HEK293 (cell line): ENCODE measurements around the gene GAS2L2.

Source experiments
- CTCF ChIA-PET: fragments of 350-600 bp; formaldehyde crosslinking; extraction: SDS; loops from one replicate; lab custom pipeline; 2021; ENCODE audit warnings: antibody characterized with exemption; lab: Yijun Ruan, JAX
- POLR2A ChIA-PET: fragments of 300-600 bp; formaldehyde crosslinking; extraction: SDS; loops from one replicate; lab custom pipeline; 2020; ENCODE audit warnings: antibody characterized with exemption, inconsistent platforms; lab: Yijun Ruan, JAX
- H3K27ac ChIP-seq: fragments of 200-500 bp; sonication (Bioruptor generic); 2 replicates; pipeline ENCODE4 v1.5.1; 2014; ENCODE audit warnings: low read depth, low read length, control low read depth, inconsistent platforms; ENCODE audit errors: extremely low read depth
- H3K36me3 ChIP-seq, 2 experiments: fragments of 200-500 bp in 1 of 2; sonication (Bioruptor generic) in 1 of 2; 1 replicate in 1 of 2; 2 replicates in 1 of 2; pipeline ENCODE4 v1.5.1; 2014 to 2017; ENCODE audit warnings: inconsistent platforms in 2 of 2, low read length in 2 of 2; ENCODE audit not compliant: control insufficient read depth in 2 of 2, insufficient read depth in 1 of 2
- H3K4me1 ChIP-seq: fragments of 200-500 bp; sonication (Bioruptor generic); 2 replicates; pipeline ENCODE4 v1.5.1; 2014; ENCODE audit warnings: mild to moderate bottlenecking, low read length, inconsistent platforms; ENCODE audit not compliant: control insufficient read depth, insufficient read depth
- H3K4me3 ChIP-seq: 2 replicates; pipeline ENCODE4 v1.5.1; 2011; ENCODE audit warnings: low read depth, mild to moderate bottlenecking, control low read depth, low read length, moderate library complexity
- H3K9me3 ChIP-seq: fragments of 200-500 bp; sonication (Bioruptor generic); 2 replicates; pipeline ENCODE4 v1.5.1; 2014; ENCODE audit warnings: low read depth, low read length, inconsistent platforms; ENCODE audit not compliant: control insufficient read depth, insufficient read depth
- PRDM2 ChIP-seq: fragments of 450-650 bp; formaldehyde crosslinking; IDR thresholded peaks from 2 replicates; pipeline ENCODE4 v1.5.1; 2016; ENCODE audit warnings: missing biosample characterization, missing genetic modification characterization, borderline replicate concordance
- REPIN1 ChIP-seq: fragments of 450-650 bp; formaldehyde crosslinking; IDR thresholded peaks from 2 replicates; pipeline ENCODE4 v1.5.1; 2017; ENCODE audit warnings: missing biosample characterization, missing genetic modification characterization, low read depth
- SCRT2 ChIP-seq: fragments of 450-650 bp; formaldehyde crosslinking; IDR thresholded peaks from 2 replicates; pipeline ENCODE4 v1.5.1; 2016; ENCODE audit warnings: missing biosample characterization, missing genetic modification characterization
- ZBTB6 ChIP-seq: fragments of 450-650 bp; formaldehyde crosslinking; IDR thresholded peaks from 2 replicates; pipeline ENCODE4 v1.5.1; 2017; ENCODE audit warnings: missing biosample characterization, missing genetic modification characterization
- ZNF121 ChIP-seq: fragments of 450-650 bp; formaldehyde crosslinking; IDR thresholded peaks from 2 replicates; pipeline ENCODE4 v1.5.1; 2016; ENCODE audit warnings: missing biosample characterization, missing genetic modification characterization
- ZNF157 ChIP-seq: fragments of 450-650 bp; formaldehyde crosslinking; IDR thresholded peaks from 2 replicates; pipeline ENCODE4 v1.5.1; 2016; ENCODE audit warnings: missing biosample characterization, missing genetic modification characterization
- ZNF211 ChIP-seq: fragments of 450-650 bp; formaldehyde crosslinking; IDR thresholded peaks from 2 replicates; pipeline ENCODE4 v1.5.1; 2016; ENCODE audit warnings: low read depth, missing biosample characterization, missing genetic modification characterization
- ZNF302 ChIP-seq: fragments of 450-650 bp; formaldehyde crosslinking; IDR thresholded peaks from 2 replicates; pipeline ENCODE4 v1.5.1; 2016; ENCODE audit warnings: missing biosample characterization, missing genetic modification characterization, low read depth
- ZNF341 ChIP-seq: fragments of 450-650 bp; formaldehyde crosslinking; IDR thresholded peaks from 2 replicates; pipeline ENCODE4; 2016; ENCODE audit warnings: low read depth, missing biosample characterization, missing genetic modification characterization
- ZNF398 ChIP-seq: fragments of 450-650 bp; formaldehyde crosslinking; IDR thresholded peaks from 2 replicates; pipeline ENCODE4 v1.5.1; 2017; ENCODE audit warnings: missing biosample characterization, missing genetic modification characterization
- ZNF426 ChIP-seq: fragments of 450-650 bp; formaldehyde crosslinking; IDR thresholded peaks from 2 replicates; pipeline ENCODE4 v1.5.1; 2017; ENCODE audit warnings: missing biosample characterization, missing genetic modification characterization, mild to moderate bottlenecking, inconsistent platforms, moderate library complexity
- ZNF549 ChIP-seq: fragments of 450-650 bp; IDR thresholded peaks from 2 replicates; pipeline ENCODE4 v1.5.1; 2018; ENCODE audit warnings: missing biosample characterization, missing genetic modification characterization, mild to moderate bottlenecking, inconsistent platforms, moderate library complexity
- ZNF571 ChIP-seq: fragments of 450-650 bp; formaldehyde crosslinking; IDR thresholded peaks from 2 replicates; pipeline ENCODE4 v1.5.0; 2017; ENCODE audit warnings: missing biosample characterization, missing genetic modification characterization
- ZNF626 ChIP-seq: fragments of 450-650 bp; sonication (Bioruptor Pico); formaldehyde crosslinking; IDR thresholded peaks from 2 replicates; pipeline ENCODE4 v1.5.1; 2018; ENCODE audit warnings: missing biosample characterization, missing genetic modification characterization, inconsistent platforms
- ZNF785 ChIP-seq: fragments of 450-650 bp; formaldehyde crosslinking; IDR thresholded peaks from 2 replicates; pipeline ENCODE4 v1.5.1; 2016; ENCODE audit warnings: missing biosample characterization, missing genetic modification characterization

GAS2L2 gene

GRCh38 chr17:35714988-35715387 is 38.1 kb downstream of the GAS2L2 start:
- no peak overlapping the region for H3K4me3 ChIP-seq
- H3K4me1 ChIP-seq: peaks cover 10% of the 10 kb centered on the region
- H3K27ac ChIP-seq: no peak overlapping the region
- POLR2A ChIA-PET: no interaction called here
- TF ChIP-seq ZNF549 (tag by site-specific recombination) (no peak), PRDM2 (tag by site-specific recombination) (no peak), ZNF398 (tag by site-specific recombination) (no peak)
- H3K9me3 ChIP-seq: no peaks in the 10 kb centered on the region
- peaks cover 37 to 84% of the 10 kb centered on the region in 2 experiments for H3K36me3 ChIP-seq
- CTCF ChIA-PET: no interaction called here

GRCh38 chr17:35713069-35713728 is 39.8 kb downstream of the GAS2L2 start:
- H3K36me3 ChIP-seq: peaks cover 31 to 84% of the 10 kb centered on the region in 2 experiments
- POLR2A ChIA-PET: no interaction called here
- CTCF ChIA-PET: interaction anchor here (0.5 to 0.7 kb wide), 2 partner anchors 8 to 9 kb away, joined by 3 to 4 read pairs; no protein-coding TSS in a partner anchor
- peaks cover 10% of the 10 kb centered on the region for H3K4me1 ChIP-seq
- no peak overlapping the region for H3K27ac ChIP-seq
- no peaks in the 10 kb centered on the region for H3K9me3 ChIP-seq
- TF ChIP-seq ZNF785 (tag by site-specific recombination) (no peak), SCRT2 (no peak), ZBTB6 (tag by site-specific recombination) (no peak), REPIN1 (tag by site-specific recombination) (no peak), ZNF157 (tag by site-specific recombination) (no peak), ZNF121 (tag by site-specific recombination) (no peak), ZNF571 (tag by site-specific recombination) (no peak), ZNF302 (tag by site-specific recombination) (no peak), ZNF626 (no peak), ZNF341 (tag by site-specific recombination) (no peak), ZNF211 (tag by site-specific recombination) (no peak), ZNF426 (tag by site-specific recombination) (no peak)
- H3K4me3 ChIP-seq: no peak overlapping the region
